MM.1S (cell line): ENCODE results near the gene DNASE1L2.

ENCODE experiments used
- DNase-seq: peaks from one replicate; pipeline ENCODE4 v3.0.0-alpha.2; 2015
- H2AFZ ChIP-seq: fragments of 300-600 bp; sonication (generic); 2 replicates; pipeline ENCODE4 v1.6.0; 2016; ENCODE audit warnings: antibody characterized with exemption, low read length
- H3F3A ChIP-seq: fragments of 300-600 bp; sonication (generic); 2 replicates; pipeline ENCODE4 v1.6.1; 2016; ENCODE audit warnings: mild to moderate bottlenecking, antibody characterized with exemption, low read length, moderate library complexity, mixed read lengths; ENCODE audit not compliant: insufficient read depth
- H3K27ac ChIP-seq: fragments of 300-600 bp; sonication (generic); 2 replicates; pipeline ENCODE4 v1.5.1; 2016; ENCODE audit warnings: mild to moderate bottlenecking, low read length
- H3K27me3 ChIP-seq: fragments of 300-600 bp; sonication (generic); replicated peaks from 2 replicates; pipeline ENCODE4 v1.6.0; 2016; ENCODE audit warnings: low read length; ENCODE audit not compliant: insufficient read depth
- H3K36me3 ChIP-seq: fragments of 300-600 bp; sonication (generic); replicated peaks from 2 replicates; pipeline ENCODE4 v1.6.1; 2016; ENCODE audit warnings: mild to moderate bottlenecking, low read length, mixed read lengths; ENCODE audit not compliant: insufficient read depth
- H3K4me1 ChIP-seq: fragments of 300-600 bp; sonication (generic); 2 replicates; pipeline ENCODE4 v1.6.1; 2016; ENCODE audit warnings: low read length, mixed read lengths
- H3K4me2 ChIP-seq: fragments of 300-600 bp; sonication (generic); 2 replicates; pipeline ENCODE4 v1.6.0; 2016; ENCODE audit warnings: low read depth, low read length
- H3K4me3 ChIP-seq: fragments of 300-600 bp; sonication (generic); 2 replicates; pipeline ENCODE4 v1.5.1; 2016; ENCODE audit warnings: low read length, mixed read lengths
- H3K79me2 ChIP-seq: fragments of 300-600 bp; sonication (generic); 2 replicates; pipeline ENCODE4 v1.6.1; 2016; ENCODE audit warnings: mixed run types, low read length, mixed read lengths
- H3K9ac ChIP-seq: fragments of 300-600 bp; sonication (generic); 2 replicates; pipeline ENCODE4 v1.6.1; 2016; ENCODE audit warnings: low read length, mixed read lengths
- H3K9me2 ChIP-seq: fragments of 300-600 bp; sonication (generic); replicated peaks from 2 replicates; pipeline ENCODE4 v1.6.1; 2016; ENCODE audit warnings: mild to moderate bottlenecking, low read length, mixed read lengths; ENCODE audit not compliant: insufficient read depth
- H3K9me3 ChIP-seq: fragments of 300-600 bp; sonication (generic); replicated peaks from 2 replicates; pipeline ENCODE4 v1.6.1; 2016; ENCODE audit warnings: mild to moderate bottlenecking, low read length, mixed read lengths; ENCODE audit not compliant: insufficient read depth
- H4K20me1 ChIP-seq: fragments of 300-600 bp; sonication (generic); 2 replicates; pipeline ENCODE4 v1.6.1; 2016; ENCODE audit warnings: mild to moderate bottlenecking, low read length, moderate library complexity, mixed read lengths; ENCODE audit not compliant: insufficient read depth
- CTCF ChIP-seq: fragments of 300-600 bp; sonication (generic); IDR thresholded peaks from 2 replicates; pipeline ENCODE4 v1.5.1; 2016; ENCODE audit warnings: antibody characterized with exemption, low read length, mixed read lengths
- EZH2 ChIP-seq: fragments of 300-600 bp; sonication (generic); optimal IDR thresholded peaks from 2 replicates; pipeline ENCODE3; 2017; ENCODE audit warnings: low read depth, mild to moderate bottlenecking, antibody characterized with exemption, low read length, mixed read lengths
- EZH2phosphoT487 ChIP-seq: fragments of 300-600 bp; sonication (generic); IDR thresholded peaks from 2 replicates; pipeline ENCODE4 v1.6.1; 2018; ENCODE audit warnings: antibody characterized with exemption, low read length

The DNASE1L2 gene

GRCh38 chr16:2236337-2237101 lies at the start of gene DNASE1L2:
TSS of gene DNASE1L2 (plus strand) at chr16:2236444. CDS start at chr16:2236817, 373 bp downstream.
- no peaks in the 10 kb centered on the region for H4K20me1 ChIP-seq
- no peaks in the 10 kb centered on the region for H3K9me2 ChIP-seq
- no peak within 1 kb of the TSS for H2AFZ ChIP-seq
- no peaks in the 10 kb centered on the region; the same call in 1 of the 2 replicates for H3K27me3 ChIP-seq
- no peak within 1 kb of the TSS for H3K27ac ChIP-seq
- no peak for DNase-seq
- no peak within 1 kb of the TSS for H3K4me3 ChIP-seq
- no peaks in the 10 kb centered on the region for H3K36me3 ChIP-seq
- no peaks in the 10 kb centered on the region for H3K4me1 ChIP-seq
- no peak within 1 kb of the TSS for H3K9ac ChIP-seq
- no peak within 1 kb of the TSS for H3K4me2 ChIP-seq
- H3K9me3 ChIP-seq = no peaks in the 10 kb centered on the region
- no peaks in the 10 kb centered on the region for H3F3A ChIP-seq
- TF ChIP-seq EZH2 = no peak
- no peaks in the 10 kb centered on the region for H3K79me2 ChIP-seq

GRCh38 chr16:2186505-2186904 lies 49.7 kb upstream of the DNASE1L2 start:
- Histone ChIP-seq H3K27ac (no peak overlapping the region), H3K9ac (no peak overlapping the region), H3K9me3 (no peaks in the 10 kb centered on the region), H3K4me3 (no peak overlapping the region), H3K4me2 (no peak overlapping the region), H3K36me3 (no peaks in the 10 kb centered on the region), H3K27me3 (peaks cover 61% of the 10 kb centered on the region), H2AFZ (no peak overlapping the region), H3K4me1 (no peaks in the 10 kb centered on the region), H3K79me2 (no peaks in the 10 kb centered on the region), H3F3A (no peaks in the 10 kb centered on the region), H4K20me1 (no peaks in the 10 kb centered on the region), H3K9me2 (no peaks in the 10 kb centered on the region)
- no peak for DNase-seq
- no peak for TF ChIP-seq CTCF
- no peak for TF ChIP-seq EZH2
- no peak for TF ChIP-seq EZH2phosphoT487

GRCh38 chr16:2187212-2187611 lies 49.0 kb upstream of the DNASE1L2 start:
- TF ChIP-seq EZH2 (no peak), CTCF (no peak), EZH2phosphoT487 (no peak)

GRCh38 chr16:2188395-2188794 lies 47.8 kb upstream of the DNASE1L2 start:
- H3K9me3 ChIP-seq = no peaks in the 10 kb centered on the region
- H3K9ac ChIP-seq = no peak overlapping the region
- no peaks in the 10 kb centered on the region for H4K20me1 ChIP-seq
- H3K27ac ChIP-seq = no peak overlapping the region
- no peaks in the 10 kb centered on the region for H3K9me2 ChIP-seq
- H2AFZ ChIP-seq = no peak overlapping the region
- H3K4me2 ChIP-seq = no peak overlapping the region
- no peaks in the 10 kb centered on the region for H3K79me2 ChIP-seq
- H3K4me1 ChIP-seq = no peaks in the 10 kb centered on the region
- DNase-seq = no peak
- H3F3A ChIP-seq = no peaks in the 10 kb centered on the region
- H3K36me3 ChIP-seq = no peaks in the 10 kb centered on the region
- peaks cover 79% of the 10 kb centered on the region for H3K27me3 ChIP-seq
- no peak for TF ChIP-seq EZH2phosphoT487
- TF ChIP-seq EZH2 = no peak
- TF ChIP-seq CTCF = no peak
- no peak overlapping the region for H3K4me3 ChIP-seq

More at GRCh38 chr16:2187212-2187611, 49.0 kb upstream of the DNASE1L2 start:
- H3K9ac ChIP-seq = no peak overlapping the region
- H3K27me3 ChIP-seq = peaks cover 68% of the 10 kb centered on the region
- no peaks in the 10 kb centered on the region for H3K9me2 ChIP-seq
- H3F3A ChIP-seq = no peaks in the 10 kb centered on the region
- DNase-seq = no peak
- H3K27ac ChIP-seq = no peak overlapping the region
- no peak overlapping the region for H3K4me3 ChIP-seq
- no peaks in the 10 kb centered on the region for H3K9me3 ChIP-seq
- H3K79me2 ChIP-seq = no peaks in the 10 kb centered on the region
- no peaks in the 10 kb centered on the region for H3K36me3 ChIP-seq
- no peak overlapping the region for H3K4me2 ChIP-seq
- no peaks in the 10 kb centered on the region for H4K20me1 ChIP-seq
- H2AFZ ChIP-seq = no peak overlapping the region
- no peaks in the 10 kb centered on the region for H3K4me1 ChIP-seq
